Measurements from ENCODE around the gene SOCS3.

SOCS3 gene

GRCh38 chr17:78349891-78350642 is 9.8 kb downstream of the SOCS3 start:
- peak; percentile 22 for TF ChIP-seq CTCF (conservative IDR thresholded peaks at IDR 0.05; ENCODE audit: low read depth, low read length)

GRCh38 chr17:78348055-78348770 is 11.7 kb downstream of the SOCS3 start:
- no peak for DNase-seq (ENCODE audit: low read depth)
- no peak overlapping the region for H3K4me3 ChIP-seq (ENCODE audit: low read depth, low read length)
- TF ChIP-seq CTCF (conservative IDR thresholded peaks at IDR 0.05; ENCODE audit: low read depth, low read length): no peak

More at GRCh38 chr17:78349891-78350642, 9.8 kb downstream of the SOCS3 start:
- no peak for DNase-seq (ENCODE audit: low read depth)
- H3K4me3 ChIP-seq (ENCODE audit: low read depth, low read length): no peak overlapping the region

GRCh38 chr17:78347453-78347852 is 12.4 kb downstream of the SOCS3 start:
- no peak for DNase-seq (ENCODE audit: low read depth)
- H3K4me3 ChIP-seq (ENCODE audit: low read depth, low read length): no peak overlapping the region
- no peak for TF ChIP-seq CTCF (conservative IDR thresholded peaks at IDR 0.05; ENCODE audit: low read depth, low read length)

GRCh38 chr17:78346605-78347250 is 13.1 kb downstream of the SOCS3 start:
- peak; percentile 21 for TF ChIP-seq CTCF (conservative IDR thresholded peaks at IDR 0.05; ENCODE audit: low read depth, low read length)
- no peak overlapping the region for H3K4me3 ChIP-seq (ENCODE audit: low read depth, low read length)
- no peak for DNase-seq (ENCODE audit: low read depth)

- H3K4me3 ChIP-seq (ENCODE audit: low read depth, low read length): no peak overlapping the region
- TF ChIP-seq CTCF (conservative IDR thresholded peaks at IDR 0.05; ENCODE audit: low read depth, low read length): no peak
- no peak for DNase-seq (ENCODE audit: low read depth)
These were observed 13.9 kb downstream of the SOCS3 start for GRCh38 chr17:78345791-78346494.

GRCh38 chr17:78345172-78345571 is 14.7 kb downstream of the SOCS3 start:
- DNase-seq (ENCODE audit: low read depth): no peak
- H3K4me3 ChIP-seq (ENCODE audit: low read depth, low read length): no peak overlapping the region
- peak; percentile 8 for TF ChIP-seq CTCF (conservative IDR thresholded peaks at IDR 0.05; ENCODE audit: low read depth, low read length)

All from choroid plexus epithelial cell (primary cell).